ENCODE measurements around the gene LEFTY2.
"Not testable (repeated sequence)": the region's sequence is repeated elsewhere in the genome, so short reads cannot be mapped to it uniquely, and the experiment has no call there.

The LEFTY2 gene

GRCh38 chr1:225941187-225941941, at the start of gene LEFTY2:
Gene LEFTY2, minus strand, starts transcription at chr1:225941220. Its CDS starts 80 bp downstream, at chr1:225941140.
- DNase-seq (ENCODE audit: low spot score), result no peak

- DNase-seq (ENCODE audit: low spot score), result peak; percentile 47
Measured at GRCh38 chr1:225987491-225988316, 46.7 kb upstream of the LEFTY2 start.

- no peak for DNase-seq (ENCODE audit: low spot score)
Measured at GRCh38 chr1:225981714-225982113, 40.7 kb upstream of the LEFTY2 start.

GRCh38 chr1:225980005-225980836, 39.2 kb upstream of the LEFTY2 start:
- no peak for DNase-seq (ENCODE audit: low spot score)

GRCh38 chr1:225979421-225979820, 38.4 kb upstream of the LEFTY2 start:
- no peak for DNase-seq (ENCODE audit: low spot score)

GRCh38 chr1:225977937-225978748, 37.1 kb upstream of the LEFTY2 start:
- DNase-seq (ENCODE audit: low spot score), result no peak

- DNase-seq (ENCODE audit: low spot score), result not testable (repeated sequence)
Measured at GRCh38 chr1:225975146-225975545, 34.1 kb upstream of the LEFTY2 start.

GRCh38 chr1:225974454-225974853, 33.4 kb upstream of the LEFTY2 start:
- DNase-seq (ENCODE audit: low spot score), result no peak

- DNase-seq (ENCODE audit: low spot score), result no peak
Measured at GRCh38 chr1:225973158-225973557, 32.1 kb upstream of the LEFTY2 start.

- no peak for DNase-seq (ENCODE audit: low spot score)
Measured at GRCh38 chr1:225972344-225973152, 31.5 kb upstream of the LEFTY2 start.

GRCh38 chr1:225970592-225971157, 29.7 kb upstream of the LEFTY2 start:
- not testable (repeated sequence) for DNase-seq (ENCODE audit: low spot score)

- not testable (repeated sequence) for DNase-seq (ENCODE audit: low spot score)
Measured at GRCh38 chr1:225969751-225970150, 28.7 kb upstream of the LEFTY2 start.

- DNase-seq (ENCODE audit: low spot score), result no peak
Measured at GRCh38 chr1:225965231-225965630, 24.2 kb upstream of the LEFTY2 start.

GRCh38 chr1:225963735-225964530, 22.9 kb upstream of the LEFTY2 start:
- no peak for DNase-seq (ENCODE audit: low spot score)

- peak; percentile 45 for DNase-seq (ENCODE audit: low spot score)
Measured at GRCh38 chr1:225962440-225962975, 21.5 kb upstream of the LEFTY2 start.

GRCh38 chr1:225961659-225962439, 20.8 kb upstream of the LEFTY2 start:
- no peak for DNase-seq (ENCODE audit: low spot score)

GRCh38 chr1:225958041-225958440, 17.0 kb upstream of the LEFTY2 start:
- no peak for DNase-seq (ENCODE audit: low spot score)

GRCh38 chr1:225954753-225955152, 13.7 kb upstream of the LEFTY2 start:
- DNase-seq (ENCODE audit: low spot score), result no peak
